Measurements from ENCODE around the gene SPTY2D1.
"Not testable (repeated sequence)": the region's sequence is repeated elsewhere in the genome, so short reads cannot be mapped to it uniquely, and the experiment has no call there.

SPTY2D1 gene

GRCh38 chr11:18634140-18635032 is at the start of gene SPTY2D1:
TSS of gene SPTY2D1 (minus strand) at chr11:18634342. CDS start at chr11:18634257, 85 bp downstream.
- peak; percentile 99 for DNase-seq

GRCh38 chr11:18682466-18682865 is 48.3 kb upstream of the SPTY2D1 start:
- no peak for DNase-seq

GRCh38 chr11:18681949-18682348 is 47.8 kb upstream of the SPTY2D1 start:
- not testable (repeated sequence) for DNase-seq

GRCh38 chr11:18677560-18677959 is 43.4 kb upstream of the SPTY2D1 start:
- DNase-seq: no peak

- no peak for DNase-seq
Observed at GRCh38 chr11:18676803-18677202, 42.7 kb upstream of the SPTY2D1 start.

GRCh38 chr11:18672209-18672608 is 38.1 kb upstream of the SPTY2D1 start:
- DNase-seq: not testable (repeated sequence)

- DNase-seq: no peak
Observed at GRCh38 chr11:18671246-18671645, 37.1 kb upstream of the SPTY2D1 start.

- DNase-seq: no peak
Observed at GRCh38 chr11:18669711-18670110, 35.6 kb upstream of the SPTY2D1 start.

GRCh38 chr11:18669219-18669596 is 35.1 kb upstream of the SPTY2D1 start:
- DNase-seq: no peak

- DNase-seq: no peak
Observed at GRCh38 chr11:18668131-18668530, 34.0 kb upstream of the SPTY2D1 start.

GRCh38 chr11:18665353-18665872 is 31.3 kb upstream of the SPTY2D1 start:
- DNase-seq: not testable (repeated sequence)

GRCh38 chr11:18657673-18658072 is 23.5 kb upstream of the SPTY2D1 start:
- no peak for DNase-seq

- DNase-seq: peak; percentile 84
Observed at GRCh38 chr11:18650859-18651557, 16.9 kb upstream of the SPTY2D1 start.

GRCh38 chr11:18650353-18650752 is 16.2 kb upstream of the SPTY2D1 start:
- DNase-seq: no peak

GRCh38 chr11:18643034-18643433 is 8.9 kb upstream of the SPTY2D1 start:
- DNase-seq: not testable (repeated sequence)

- DNase-seq: no peak
Observed at GRCh38 chr11:18641677-18642076, 7.5 kb upstream of the SPTY2D1 start.

GRCh38 chr11:18633256-18634139 is 644 bp downstream of the SPTY2D1 start:
- DNase-seq: peak; percentile 49

- DNase-seq: no peak
Observed at GRCh38 chr11:18632841-18633240, 1.3 kb downstream of the SPTY2D1 start.

GRCh38 chr11:18624161-18624560 is 10.0 kb downstream of the SPTY2D1 start:
- DNase-seq: no peak

GRCh38 chr11:18623707-18624106 is 10.4 kb downstream of the SPTY2D1 start:
- DNase-seq: no peak

- DNase-seq: no peak
Observed at GRCh38 chr11:18618342-18619025, 15.7 kb downstream of the SPTY2D1 start.

- no peak for DNase-seq
Observed at GRCh38 chr11:18617688-18618341, 16.3 kb downstream of the SPTY2D1 start.

All from hematopoietic multipotent progenitor cell treated with erythropoietin and hydrocortisone succinate and interleukin-3 and kit ligand, for 8 days (in vitro differentiated cells).